Tibial artery (tissue), 4 donors: ENCODE data around the gene JAKMIP2.

Source experiments
- DNase-seq, 2 donors: peaks; one replicate each; pipeline ENCODE4 v3.0.0-alpha.2; 2019
- H3K27ac ChIP-seq, 2 donors: fragments of 200-600 bp; sonication (generic) in 1 of 2; 1 replicate in 1 of 2; 2 replicates in 1 of 2; pipeline ENCODE4 v1.5.1; 2018 to 2019; ENCODE audit warnings: mild to moderate bottlenecking in 1 of 2
- H3K27me3 ChIP-seq, 2 donors: fragments of 200-600 bp; sonication (generic) in 1 of 2; one replicate each; pipeline versions ENCODE4 v1.5.1 to v1.6.0; 2016 to 2019
- H3K36me3 ChIP-seq, 3 donors: fragments of 200-600 bp; sonication (generic) in 2 of 3; one replicate each; pipeline ENCODE4 v1.5.1; 2016 to 2019; ENCODE audit warnings: mild to moderate bottlenecking in 2 of 3
- H3K4me1 ChIP-seq, 4 donors: fragments of 200-600 bp; sonication (generic) in 2 of 4; 1 replicate in 3 of 4; 2 replicates in 1 of 4; pipeline ENCODE4 v1.5.1; 2016 to 2019
- H3K4me3 ChIP-seq, 2 donors: fragments of 200-600 bp; sonication (generic) in 1 of 2; 1 replicate in 1 of 2; 2 replicates in 1 of 2; pipeline ENCODE4 v1.5.1; 2018 to 2019; ENCODE audit warnings: mild to moderate bottlenecking in 2 of 2
- H3K9me3 ChIP-seq, 3 donors: fragments of 200-600 bp; sonication (generic) in 1 of 3; one replicate each; pipeline ENCODE4 v1.5.1; 2016 to 2019
- CTCF ChIP-seq, 2 experiments: fragments of 200-600 bp in 1 of 2; fragments of 450-650 bp in 1 of 2; IDR thresholded peaks; one replicate each; pipeline ENCODE4 v1.5.1; 2017 to 2019; ENCODE audit warnings: antibody characterized with exemption in 2 of 2, mild to moderate bottlenecking in 1 of 2, moderate library complexity in 1 of 2
- intact Hi-C: fragments of 100-400 bp; cut with DNase I; formaldehyde crosslinking; loops from one replicate; pipeline ENCODE4 v1.15.0; 2023; ENCODE audit warnings: low total_unique reads

Gene JAKMIP2

GRCh38 chr5:147611483-147611882, 171.0 kb downstream of the JAKMIP2 start:
- Histone ChIP-seq H3K4me3 (no peak overlapping the region), H3K27me3 (no peaks in the 10 kb centered on the region), H3K27ac (no peak overlapping the region), H3K4me1 (peaks cover 0 to 4% (median 0%) of the 10 kb centered on the region in 4 donors), H3K36me3 (no peaks in the 10 kb centered on the region), H3K9me3 (no peaks in the 10 kb centered on the region)
- intact Hi-C loops, result no loop called here
- TF ChIP-seq CTCF (IDR thresholded peaks at IDR 0.05), result no peak
- no peak for DNase-seq

GRCh38 chr5:147610798-147611197, 171.7 kb downstream of the JAKMIP2 start:
- Histone ChIP-seq H3K27me3 (no peaks in the 10 kb centered on the region), H3K9me3 (no peaks in the 10 kb centered on the region), H3K36me3 (no peaks in the 10 kb centered on the region), H3K27ac (no peak overlapping the region), H3K4me1 (peaks cover 0 to 4% (median 0%) of the 10 kb centered on the region in 4 donors), H3K4me3 (no peak overlapping the region)
- intact Hi-C loops, result no loop called here
- no peak for DNase-seq
- TF ChIP-seq CTCF (IDR thresholded peaks at IDR 0.05), result no peak

GRCh38 chr5:147601652-147602051, 180.9 kb downstream of the JAKMIP2 start:
- Histone ChIP-seq H3K9me3 (no peaks in the 10 kb centered on the region), H3K4me3 (no peak overlapping the region), H3K27ac (no peak overlapping the region), H3K27me3 (no peaks in the 10 kb centered on the region), H3K36me3 (no peaks in the 10 kb centered on the region), H3K4me1 (no peaks in the 10 kb centered on the region)
- no peak for DNase-seq
- intact Hi-C loops, result no loop called here
- no peak for TF ChIP-seq CTCF (IDR thresholded peaks at IDR 0.05)

- no peak overlapping the region for H3K4me3 ChIP-seq
These were observed 191.4 kb downstream of the JAKMIP2 start for GRCh38 chr5:147591120-147591519.

GRCh38 chr5:147590096-147590495, 192.4 kb downstream of the JAKMIP2 start:
- TF ChIP-seq CTCF (IDR thresholded peaks at IDR 0.05), result no peak
- DNase-seq, result no peak
- intact Hi-C loops, result no loop called here

More at GRCh38 chr5:147591120-147591519, 191.4 kb downstream of the JAKMIP2 start:
- Histone ChIP-seq H3K27ac (no peak overlapping the region), H3K36me3 (no peaks in the 10 kb centered on the region), H3K4me1 (no peaks in the 10 kb centered on the region), H3K27me3 (peaks cover 0 to 3% of the 10 kb centered on the region in 2 donors), H3K9me3 (no peaks in the 10 kb centered on the region)
- TF ChIP-seq CTCF (IDR thresholded peaks at IDR 0.05), result no peak
- intact Hi-C loops, result no loop called here
- no peak for DNase-seq

GRCh38 chr5:147586832-147587231, 195.7 kb downstream of the JAKMIP2 start:
- no peak for DNase-seq
- intact Hi-C loops, result no loop called here
- no peaks in the 10 kb centered on the region for H3K27me3 ChIP-seq
- no peaks in the 10 kb centered on the region for H3K36me3 ChIP-seq
- H3K27ac ChIP-seq, result no peak overlapping the region
- no peak overlapping the region for H3K4me3 ChIP-seq
- no peak for TF ChIP-seq CTCF (IDR thresholded peaks at IDR 0.05)
- no peaks in the 10 kb centered on the region for H3K4me1 ChIP-seq
- no peaks in the 10 kb centered on the region for H3K9me3 ChIP-seq

More at GRCh38 chr5:147590096-147590495, 192.4 kb downstream of the JAKMIP2 start:
- no peaks in the 10 kb centered on the region for H3K4me1 ChIP-seq
- no peaks in the 10 kb centered on the region for H3K9me3 ChIP-seq
- peaks cover 0 to 3% of the 10 kb centered on the region in 2 donors for H3K27me3 ChIP-seq
- no peak overlapping the region for H3K4me3 ChIP-seq
- no peaks in the 10 kb centered on the region for H3K36me3 ChIP-seq
- H3K27ac ChIP-seq, result no peak overlapping the region
